ENCODE results near the gene COPA. TPM values are rescaled to one million over a fixed set of nuclear protein-coding genes. Genes with fewer than 3 reads are reported as not detected.
A peak's percentile ranks its signal among the peaks of the same experiment; 100 is the strongest.

COPA gene
- total RNA-seq, 1 experiment from 2014 or later = 118 TPM

- TF ChIP-seq POLR2AphosphoS5 (IDR thresholded peaks at IDR 0.05; ENCODE audit: low read depth, low read length) (peak; percentile 98), REST (IDR thresholded peaks at IDR 0.05; ENCODE audit: insufficient read depth in 1 of 2, low read depth in 2 of 2, low read length in 1 of 2) (0 out of 4 replicates have a peak, but pooled peaks of 1 of the 2 experiments have one; percentile 61), CTCF (IDR thresholded peaks at IDR 0.05) (no peak), TCF7L2 (IDR thresholded peaks at IDR 0.05; ENCODE audit: low read depth, low read length) (peak; percentile 42; the same call in 1 of the 2 replicates), SIN3A (IDR thresholded peaks at IDR 0.05; ENCODE audit: borderline replicate concordance, insufficient read depth, low read depth, low read length) (0 out of 2 replicates have a peak, but pooled peaks have one; percentile 55)
- POLR2A ChIA-PET = interaction anchor here (0.6 to 1.1 kb wide), 5 partner anchors 8 to 175 kb away, joined by 3 to 8 read pairs (median 5); partner anchors contain the start of gene PEX19
- Histone ChIP-seq H3K4me1 (ENCODE audit: control insufficient read depth, insufficient read depth, low read length) (peaks cover 29% of the 10 kb centered on the region), H3K36me3 (ENCODE audit: control insufficient read depth, insufficient read depth, low read length) (no peaks in the 10 kb centered on the region; the same call in 1 of the 2 replicates), H3K27me3 (ENCODE audit: control insufficient read depth, insufficient read depth, low read length) (no peaks in the 10 kb centered on the region), H3K4me3 (ENCODE audit: low read depth in 2 of 2, low read length in 2 of 2) (peak within 1 kb of the TSS; percentile 84 to 96), H3K27ac (ENCODE audit: low read length) (peak within 1 kb of the TSS; percentile 98), H3K9me3 (ENCODE audit: control insufficient read depth, insufficient read depth, low read depth, low read length) (no peaks in the 10 kb centered on the region)
- ATAC-seq = peak; percentile 97
- CTCF ChIA-PET = interaction anchor here (0.6 to 1.4 kb wide), 3 partner anchors 10 to 741 kb away, joined by 4 to 6 read pairs (median 5); no protein-coding TSS in a partner anchor
- BruUV-seq (replicated peaks) = no TSS peak
- in situ Hi-C loops (cut with HindIII; ENCODE audit: low pct_unique_long_range_greater_than_20kb, low sequenced_read_pairs) (no loop called here), intact Hi-C loops (cut with micrococcal nuclease; ENCODE audit: unreplicated experiment) (no loop called here)
- DNase-seq (ENCODE audit: low read depth, low spot score) = peak; percentile 89
Measured at GRCh38 chr1:160261893-160262794, 80.9 kb downstream of the COPA start, which contains the start of gene DCAF8. TSS of gene DCAF8 (minus strand) at chr1:160262549. CDS start at chr1:160244008, 18,541 bp downstream.

GRCh38 chr1:160261556-160261892 is 81.5 kb downstream of the COPA start:
- Histone ChIP-seq H3K27ac (ENCODE audit: low read length) (peak overlapping the region; percentile 98), H3K27me3 (ENCODE audit: control insufficient read depth, insufficient read depth, low read length) (no peaks in the 10 kb centered on the region), H3K9me3 (ENCODE audit: control insufficient read depth, insufficient read depth, low read depth, low read length) (no peaks in the 10 kb centered on the region), H3K4me1 (ENCODE audit: control insufficient read depth, insufficient read depth, low read length) (peaks cover 29% of the 10 kb centered on the region), H3K4me3 (ENCODE audit: low read depth in 2 of 2, low read length in 2 of 2) (peak overlapping the region; percentile 84 to 96), H3K36me3 (ENCODE audit: control insufficient read depth, insufficient read depth, low read length) (no peaks in the 10 kb centered on the region; the same call in none of the 2 replicates)
- CTCF ChIA-PET = no interaction called here
- intact Hi-C loops (cut with micrococcal nuclease; ENCODE audit: unreplicated experiment) = no loop called here
- no TSS peak for BruUV-seq (replicated peaks)
- in situ Hi-C loops (cut with HindIII; ENCODE audit: low pct_unique_long_range_greater_than_20kb, low sequenced_read_pairs) = no loop called here
- no peak for DNase-seq (ENCODE audit: low read depth, low spot score)
- TF ChIP-seq TCF7L2 (IDR thresholded peaks at IDR 0.05; ENCODE audit: low read depth, low read length) (no peak), SIN3A (IDR thresholded peaks at IDR 0.05; ENCODE audit: borderline replicate concordance, insufficient read depth, low read depth, low read length) (no peak), CTCF (IDR thresholded peaks at IDR 0.05) (no peak), POLR2AphosphoS5 (IDR thresholded peaks at IDR 0.05; ENCODE audit: low read depth, low read length) (no peak), REST (IDR thresholded peaks at IDR 0.05; ENCODE audit: insufficient read depth in 1 of 2, low read depth in 2 of 2, low read length in 1 of 2) (no peak)
- ATAC-seq = peak; percentile 39; the same call in 1 of the 2 replicates
- POLR2A ChIA-PET = interaction anchor here (0.6 to 1.0 kb wide), 2 partner anchors 17 to 26 kb away, joined by 3 to 5 read pairs; no protein-coding TSS in a partner anchor

Data from Panc1 (cell line).